Measurements from ENCODE around the gene BCAS1.

Gene BCAS1

GRCh38 chr20:53930651-53931504 is 139.5 kb downstream of the BCAS1 start:
- H3K9me3 ChIP-seq (ENCODE audit: insufficient read depth, low read length) = no peaks in the 10 kb centered on the region
- H3K9ac ChIP-seq (ENCODE audit: insufficient read length, low read depth) = no peak overlapping the region
- no peak overlapping the region for H3K4me3 ChIP-seq (ENCODE audit: insufficient read length, low read depth)
- no peak for TF ChIP-seq SUZ12 (IDR thresholded peaks at IDR 0.05; ENCODE audit: extremely low read depth, insufficient read depth, insufficient read length)
- TF ChIP-seq ZNF274 (IDR thresholded peaks at IDR 0.05; ENCODE audit: low read depth, low read length) = no peak
- TF ChIP-seq YY1 (IDR thresholded peaks at IDR 0.05; ENCODE audit: insufficient read depth, insufficient read length) = no peak
- H3K4me1 ChIP-seq (ENCODE audit: insufficient read depth, insufficient read length) = no peaks in the 10 kb centered on the region
- H3K27me3 ChIP-seq (ENCODE audit: insufficient read depth, insufficient read length) = no peaks in the 10 kb centered on the region
- no peaks in the 10 kb centered on the region for H3K36me3 ChIP-seq (ENCODE audit: insufficient read depth, insufficient read length, low read length)
- DNase-seq (ENCODE audit: low read depth, low spot score) = no peak

- Histone ChIP-seq H3K9ac (ENCODE audit: insufficient read length, low read depth) (no peak overlapping the region), H3K9me3 (ENCODE audit: insufficient read depth, low read length) (no peaks in the 10 kb centered on the region), H3K36me3 (ENCODE audit: insufficient read depth, insufficient read length, low read length) (no peaks in the 10 kb centered on the region), H3K27me3 (ENCODE audit: insufficient read depth, insufficient read length) (no peaks in the 10 kb centered on the region), H3K4me1 (ENCODE audit: insufficient read depth, insufficient read length) (no peaks in the 10 kb centered on the region), H3K4me3 (ENCODE audit: insufficient read length, low read depth) (no peak overlapping the region)
- TF ChIP-seq SUZ12 (IDR thresholded peaks at IDR 0.05; ENCODE audit: extremely low read depth, insufficient read depth, insufficient read length) (no peak), ZNF274 (IDR thresholded peaks at IDR 0.05; ENCODE audit: low read depth, low read length) (no peak), YY1 (IDR thresholded peaks at IDR 0.05; ENCODE audit: insufficient read depth, insufficient read length) (no peak)
- DNase-seq (ENCODE audit: low read depth, low spot score) = no peak
Observed at GRCh38 chr20:53929974-53930650, 140.3 kb downstream of the BCAS1 start.

GRCh38 chr20:53929399-53929798 is 141.0 kb downstream of the BCAS1 start:
- Histone ChIP-seq H3K36me3 (ENCODE audit: insufficient read depth, insufficient read length, low read length) (no peaks in the 10 kb centered on the region), H3K4me1 (ENCODE audit: insufficient read depth, insufficient read length) (no peaks in the 10 kb centered on the region), H3K4me3 (ENCODE audit: insufficient read length, low read depth) (no peak overlapping the region), H3K27me3 (ENCODE audit: insufficient read depth, insufficient read length) (no peaks in the 10 kb centered on the region), H3K9ac (ENCODE audit: insufficient read length, low read depth) (no peak overlapping the region), H3K9me3 (ENCODE audit: insufficient read depth, low read length) (no peaks in the 10 kb centered on the region)
- DNase-seq (ENCODE audit: low read depth, low spot score) = no peak
- no peak for TF ChIP-seq SUZ12 (IDR thresholded peaks at IDR 0.05; ENCODE audit: extremely low read depth, insufficient read depth, insufficient read length)
- TF ChIP-seq YY1 (IDR thresholded peaks at IDR 0.05; ENCODE audit: insufficient read depth, insufficient read length) = no peak
- TF ChIP-seq ZNF274 (IDR thresholded peaks at IDR 0.05; ENCODE audit: low read depth, low read length) = no peak

GRCh38 chr20:53927990-53928389 is 142.4 kb downstream of the BCAS1 start:
- H3K9ac ChIP-seq (ENCODE audit: insufficient read length, low read depth) = no peak overlapping the region
- no peak overlapping the region for H3K4me3 ChIP-seq (ENCODE audit: insufficient read length, low read depth)
- no peaks in the 10 kb centered on the region for H3K36me3 ChIP-seq (ENCODE audit: insufficient read depth, insufficient read length, low read length)
- H3K27me3 ChIP-seq (ENCODE audit: insufficient read depth, insufficient read length) = no peaks in the 10 kb centered on the region
- H3K4me1 ChIP-seq (ENCODE audit: insufficient read depth, insufficient read length) = no peaks in the 10 kb centered on the region
- DNase-seq (ENCODE audit: low read depth, low spot score) = no peak
- TF ChIP-seq SUZ12 (IDR thresholded peaks at IDR 0.05; ENCODE audit: extremely low read depth, insufficient read depth, insufficient read length) (no peak), ZNF274 (IDR thresholded peaks at IDR 0.05; ENCODE audit: low read depth, low read length) (no peak)
- H3K9me3 ChIP-seq (ENCODE audit: insufficient read depth, low read length) = peaks cover 4% of the 10 kb centered on the region; the same call in 1 of the 2 replicates

GRCh38 chr20:53926428-53927028 is 143.9 kb downstream of the BCAS1 start:
- Histone ChIP-seq H3K4me3 (ENCODE audit: insufficient read length, low read depth) (no peak overlapping the region), H3K27me3 (ENCODE audit: insufficient read depth, insufficient read length) (no peaks in the 10 kb centered on the region), H3K4me1 (ENCODE audit: insufficient read depth, insufficient read length) (no peaks in the 10 kb centered on the region), H3K9me3 (ENCODE audit: insufficient read depth, low read length) (peaks cover 4% of the 10 kb centered on the region; the same call in 1 of the 2 replicates), H3K36me3 (ENCODE audit: insufficient read depth, insufficient read length, low read length) (no peaks in the 10 kb centered on the region), H3K9ac (ENCODE audit: insufficient read length, low read depth) (no peak overlapping the region)
- DNase-seq (ENCODE audit: low read depth, low spot score) = no peak
- TF ChIP-seq SUZ12 (IDR thresholded peaks at IDR 0.05; ENCODE audit: extremely low read depth, insufficient read depth, insufficient read length) (no peak), ZNF274 (IDR thresholded peaks at IDR 0.05; ENCODE audit: low read depth, low read length) (no peak), YY1 (IDR thresholded peaks at IDR 0.05; ENCODE audit: insufficient read depth, insufficient read length) (no peak)

GRCh38 chr20:53925651-53926401 is 144.6 kb downstream of the BCAS1 start:
- Histone ChIP-seq H3K4me1 (ENCODE audit: insufficient read depth, insufficient read length) (no peaks in the 10 kb centered on the region), H3K27me3 (ENCODE audit: insufficient read depth, insufficient read length) (no peaks in the 10 kb centered on the region), H3K36me3 (ENCODE audit: insufficient read depth, insufficient read length, low read length) (no peaks in the 10 kb centered on the region), H3K4me3 (ENCODE audit: insufficient read length, low read depth) (no peak overlapping the region), H3K9ac (ENCODE audit: insufficient read length, low read depth) (no peak overlapping the region), H3K9me3 (ENCODE audit: insufficient read depth, low read length) (peaks cover 4% of the 10 kb centered on the region; the same call in 1 of the 2 replicates)
- no peak for DNase-seq (ENCODE audit: low read depth, low spot score)
- TF ChIP-seq SUZ12 (IDR thresholded peaks at IDR 0.05; ENCODE audit: extremely low read depth, insufficient read depth, insufficient read length) (no peak), ZNF274 (IDR thresholded peaks at IDR 0.05; ENCODE audit: low read depth, low read length) (0 out of 2 replicates have a peak, but pooled peaks have one; percentile 12)

Data from NT2/D1 (cell line).